PC-3 (cell line): Measurements from ENCODE around the gene ARHGAP32. TPM values are rescaled to one million over a fixed set of nuclear protein-coding genes. Genes with fewer than 3 reads are reported as not detected.

Source experiments
- ATAC-seq: fragments of 200-7000 bp; cut with Tn5 transposase; 2 replicates; pipeline ENCODE4 v1.9.1; 2020; ENCODE audit warnings: mild to moderate bottlenecking, moderate library complexity
- BruUV-seq: library from RNA; stranded (reverse); fragments of 400-500 nt; replicated peaks from 2 replicates; lab custom pipeline; 2021; lab: Mats Ljungman, UMichigan
- CTCF ChIA-PET: fragments of 300-600 bp; sonication (Branson Sonifier 250); formaldehyde crosslinking; loops from one replicate; lab custom pipeline; 2022; ENCODE audit warnings: antibody characterized with exemption; lab: Charles Lee
- POLR2A ChIA-PET: fragments of 300-600 bp; sonication (Branson Sonifier 250); formaldehyde crosslinking; loops from one replicate; lab custom pipeline; 2022; ENCODE audit warnings: antibody characterized with exemption; ENCODE audit not compliant: unreplicated experiment; lab: Charles Lee
- DNase-seq: peaks from one replicate; pipeline ENCODE4 v3.0.0-alpha.2; 2015
- H2AFZ ChIP-seq: fragments of 300-600 bp; sonication (generic); 2 replicates; pipeline ENCODE4 v1.6.0; 2016; ENCODE audit warnings: antibody characterized with exemption, low read length
- H3F3A ChIP-seq: fragments of 300-600 bp; sonication (generic); one replicate; pipeline ENCODE4 v1.6.0; 2017; ENCODE audit warnings: antibody characterized with exemption, low read length, control low read depth, mild to moderate bottlenecking; ENCODE audit not compliant: unreplicated experiment
- H3K27ac ChIP-seq: fragments of 300-600 bp; sonication (generic); 2 replicates; pipeline ENCODE4 v1.5.1; 2016; ENCODE audit warnings: mild to moderate bottlenecking, low read length
- H3K27me3 ChIP-seq: fragments of 300-600 bp; sonication (generic); 2 replicates; pipeline ENCODE4 v1.6.1; 2016; ENCODE audit warnings: low read length, mixed read lengths
- H3K36me3 ChIP-seq: fragments of 300-600 bp; sonication (generic); 2 replicates; pipeline ENCODE4 v1.6.1; 2016; ENCODE audit warnings: low read depth, mixed run types, low read length, mixed read lengths
- H3K4me1 ChIP-seq: fragments of 300-600 bp; sonication (generic); 2 replicates; pipeline ENCODE4 v1.5.1; 2016; ENCODE audit warnings: low read length; ENCODE audit not compliant: insufficient read depth
- H3K4me2 ChIP-seq: fragments of 300-600 bp; sonication (generic); 2 replicates; pipeline ENCODE4 v1.6.0; 2016; ENCODE audit warnings: low read length
- H3K4me3 ChIP-seq: fragments of 300-600 bp; sonication (generic); 2 replicates; pipeline ENCODE4 v1.5.1; 2016; ENCODE audit warnings: mild to moderate bottlenecking, low read length, mixed read lengths
- H3K79me2 ChIP-seq: fragments of 300-600 bp; sonication (generic); 2 replicates; pipeline ENCODE4 v1.6.1; 2017; ENCODE audit warnings: low read length, mixed read lengths
- H3K9ac ChIP-seq: fragments of 300-600 bp; sonication (generic); 2 replicates; pipeline ENCODE4 v1.6.0; 2016; ENCODE audit warnings: mild to moderate bottlenecking, low read length
- H3K9me2 ChIP-seq: fragments of 300-600 bp; sonication (generic); replicated peaks from 2 replicates; pipeline ENCODE4 v1.6.1; 2016; ENCODE audit warnings: mixed run types, low read length, mixed read lengths
- H3K9me3 ChIP-seq: fragments of 300-600 bp; sonication (generic); 2 replicates; pipeline ENCODE4 v1.6.1; 2016; ENCODE audit warnings: low read length, mixed read lengths
- H4K20me1 ChIP-seq: fragments of 300-600 bp; sonication (generic); 2 replicates; pipeline ENCODE4 v1.6.1; 2016; ENCODE audit warnings: low read length, mixed read lengths
- EZH2 ChIP-seq: fragments of 300-600 bp; sonication (generic); IDR thresholded peaks from one replicate; pipeline ENCODE4 v1.6.1; 2017; ENCODE audit warnings: antibody characterized with exemption, mild to moderate bottlenecking, low read length; ENCODE audit not compliant: unreplicated experiment
- EZH2phosphoT487 ChIP-seq: fragments of 300-600 bp; sonication (generic); IDR thresholded peaks from 2 replicates; pipeline ENCODE4 v1.6.1; 2018; ENCODE audit warnings: mild to moderate bottlenecking, antibody characterized with exemption, low read length, borderline replicate concordance
- intact Hi-C: fragments of 100-400 bp; cut with micrococcal nuclease; formaldehyde crosslinking; loops from 2 replicates; pipeline ENCODE4 v1.9.0; 2023
- total RNA-seq: library from RNA; depleted of rRNA; stranded (reverse); fragments of >200 nt; gene quantifications from 2 replicates; pipeline ENCODE4 v1.2.3, GENCODE V29; 2014
- TF ChIP-seq, protein P1 (sequence below): fragments of 300-600 bp; sonication (generic); conservative IDR thresholded peaks from 2 replicates; pipeline ENCODE4 v1.5.1; 2017; ENCODE audit warnings: antibody characterized with exemption, low read depth, mild to moderate bottlenecking, low read length

Gene ARHGAP32
- total RNA-seq, 1 experiment from 2014 or later, result 13.7 TPM

GRCh38 chr11:128933481-128934178 is 258.5 kb downstream of the ARHGAP32 start:
- no peak for ATAC-seq
- H3F3A ChIP-seq, result no peaks in the 10 kb centered on the region
- BruUV-seq, result no TSS peak
- TF ChIP-seq, protein P1, sequence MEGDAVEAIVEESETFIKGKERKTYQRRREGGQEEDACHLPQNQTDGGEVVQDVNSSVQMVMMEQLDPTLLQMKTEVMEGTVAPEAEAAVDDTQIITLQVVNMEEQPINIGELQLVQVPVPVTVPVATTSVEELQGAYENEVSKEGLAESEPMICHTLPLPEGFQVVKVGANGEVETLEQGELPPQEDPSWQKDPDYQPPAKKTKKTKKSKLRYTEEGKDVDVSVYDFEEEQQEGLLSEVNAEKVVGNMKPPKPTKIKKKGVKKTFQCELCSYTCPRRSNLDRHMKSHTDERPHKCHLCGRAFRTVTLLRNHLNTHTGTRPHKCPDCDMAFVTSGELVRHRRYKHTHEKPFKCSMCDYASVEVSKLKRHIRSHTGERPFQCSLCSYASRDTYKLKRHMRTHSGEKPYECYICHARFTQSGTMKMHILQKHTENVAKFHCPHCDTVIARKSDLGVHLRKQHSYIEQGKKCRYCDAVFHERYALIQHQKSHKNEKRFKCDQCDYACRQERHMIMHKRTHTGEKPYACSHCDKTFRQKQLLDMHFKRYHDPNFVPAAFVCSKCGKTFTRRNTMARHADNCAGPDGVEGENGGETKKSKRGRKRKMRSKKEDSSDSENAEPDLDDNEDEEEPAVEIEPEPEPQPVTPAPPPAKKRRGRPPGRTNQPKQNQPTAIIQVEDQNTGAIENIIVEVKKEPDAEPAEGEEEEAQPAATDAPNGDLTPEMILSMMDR, result no peak
- TF ChIP-seq EZH2, result no peak
- no peak for TF ChIP-seq EZH2phosphoT487
- no peaks in the 10 kb centered on the region for H3K9me3 ChIP-seq
- H3K4me3 ChIP-seq, result no peak overlapping the region
- H3K9me2 ChIP-seq, result no peaks in the 10 kb centered on the region
- no peak for DNase-seq
- no peaks in the 10 kb centered on the region for H3K4me1 ChIP-seq
- no peaks in the 10 kb centered on the region for H3K79me2 ChIP-seq
- no peak overlapping the region for H2AFZ ChIP-seq
- intact Hi-C loops, result no loop called here
- no peaks in the 10 kb centered on the region for H3K36me3 ChIP-seq
- H4K20me1 ChIP-seq, result no peaks in the 10 kb centered on the region
- no peak overlapping the region for H3K9ac ChIP-seq
- H3K27ac ChIP-seq, result no peak overlapping the region
- no peak overlapping the region for H3K4me2 ChIP-seq
- no peaks in the 10 kb centered on the region for H3K27me3 ChIP-seq
- CTCF ChIA-PET, result no interaction called here
- POLR2A ChIA-PET, result no interaction called here

DNA sequence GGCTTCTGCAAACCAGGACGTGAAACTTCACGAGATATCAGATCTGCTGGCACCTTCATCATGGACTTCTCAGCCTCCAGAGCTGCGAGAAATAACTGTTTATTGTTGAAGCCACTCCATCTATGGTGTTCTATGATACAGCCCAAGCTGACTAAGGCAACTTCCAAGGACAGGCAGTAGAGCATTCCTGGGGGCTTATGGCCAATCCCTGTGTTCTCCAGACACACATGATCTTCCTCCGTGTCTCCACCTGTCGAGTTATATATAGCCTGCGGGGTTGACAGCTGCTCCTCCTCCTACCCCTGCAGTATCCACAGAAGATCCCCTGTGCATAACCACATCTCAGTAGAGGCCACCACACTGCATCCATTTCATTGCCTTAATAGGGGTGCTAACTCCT is 260.5 kb downstream of the ARHGAP32 start:
- TF ChIP-seq, protein P1, result no peak
- H3K4me2 ChIP-seq, result no peak overlapping the region
- H3K4me3 ChIP-seq, result no peak overlapping the region
- no peak overlapping the region for H3K9ac ChIP-seq
- H2AFZ ChIP-seq, result no peak overlapping the region
- DNase-seq (no peak), ATAC-seq (no peak)
- H3K9me2 ChIP-seq, result no peaks in the 10 kb centered on the region
- CTCF ChIA-PET, result no interaction called here
- H3K36me3 ChIP-seq, result no peaks in the 10 kb centered on the region
- POLR2A ChIA-PET, result no interaction called here
- no peaks in the 10 kb centered on the region for H3K79me2 ChIP-seq
- no peaks in the 10 kb centered on the region for H3K9me3 ChIP-seq
- intact Hi-C loops, result no loop called here
- H3K27me3 ChIP-seq, result no peaks in the 10 kb centered on the region
- H3K27ac ChIP-seq, result no peak overlapping the region
- H4K20me1 ChIP-seq, result no peaks in the 10 kb centered on the region
- no peaks in the 10 kb centered on the region for H3K4me1 ChIP-seq
- BruUV-seq, result no TSS peak
- no peaks in the 10 kb centered on the region for H3F3A ChIP-seq

DNA sequence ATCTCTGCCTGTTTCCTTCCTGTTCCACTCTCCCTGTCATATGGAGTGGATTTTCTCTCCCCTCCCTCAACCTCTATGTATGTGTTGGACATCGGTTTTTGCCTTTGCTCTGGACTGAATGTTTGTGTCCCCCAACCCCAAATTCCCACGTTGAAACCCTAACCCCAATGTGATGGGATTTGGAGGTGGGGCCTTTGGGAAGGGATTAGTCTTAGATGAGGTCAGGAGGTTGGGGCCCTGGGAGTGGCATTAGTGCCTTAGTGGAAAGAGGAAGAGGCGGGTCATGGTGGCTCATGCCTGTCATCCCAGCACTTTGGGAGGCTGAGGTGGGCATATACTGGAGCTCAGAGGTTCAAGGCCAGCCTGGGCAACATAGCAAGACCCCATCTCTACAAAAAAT is 261.1 kb downstream of the ARHGAP32 start:
- no TSS peak for BruUV-seq

More for the DNA sequence above, 261.1 kb downstream of the ARHGAP32 start:
- H3K4me2 ChIP-seq, result no peak overlapping the region
- H3K27ac ChIP-seq, result no peak overlapping the region
- no peak overlapping the region for H2AFZ ChIP-seq
- ChIA-PET CTCF (no interaction called here), POLR2A (no interaction called here)
- no peaks in the 10 kb centered on the region for H3K79me2 ChIP-seq
- H3K4me3 ChIP-seq, result no peak overlapping the region
- ATAC-seq (no peak), DNase-seq (no peak)
- H3K9me3 ChIP-seq, result no peaks in the 10 kb centered on the region
- TF ChIP-seq, protein P1, result no peak
- TF ChIP-seq EZH2phosphoT487 (no peak), EZH2 (no peak)
- intact Hi-C loops, result no loop called here
- H3K9me2 ChIP-seq, result no peaks in the 10 kb centered on the region
- H3K27me3 ChIP-seq, result no peaks in the 10 kb centered on the region
- no peaks in the 10 kb centered on the region for H3F3A ChIP-seq
- H3K4me1 ChIP-seq, result 0 out of 2 replicates have a peak, but pooled peaks cover 4% of the 10 kb centered on the region
- H3K9ac ChIP-seq, result no peak overlapping the region
- no peaks in the 10 kb centered on the region for H4K20me1 ChIP-seq
- H3K36me3 ChIP-seq, result no peaks in the 10 kb centered on the region
